T-helper 2 cell treated with Interferon-gamma antibody and Interleukin-4, amounts not matched to agents 5 μg/mL and 100 μg/mL, for 36 hours (primary cell): ENCODE data around the gene ARHGEF35.
"Not testable (repeated sequence)": the region's sequence is repeated elsewhere in the genome, so short reads cannot be mapped to it uniquely, and the experiment has no call there.

Source experiments
- DNase-seq: peaks from one replicate; pipeline ENCODE4 v3.0.0; 2021; ENCODE audit warnings: low spot score
- H3K27ac Mint-ChIP-seq: one replicate; pipeline ENCODE4 v1.8.0; 2021; ENCODE audit warnings: mild to moderate bottlenecking, mixed read lengths
- H3K27me3 Mint-ChIP-seq: one replicate; pipeline ENCODE4 v1.8.0; 2021; ENCODE audit warnings: low read depth, mixed read lengths
- H3K36me3 Mint-ChIP-seq: one replicate; pipeline ENCODE4 v1.8.0; 2021; ENCODE audit warnings: low read depth, mixed read lengths
- H3K4me1 Mint-ChIP-seq: one replicate; pipeline ENCODE4 v1.8.0; 2021; ENCODE audit warnings: low read depth, mixed read lengths
- H3K4me3 Mint-ChIP-seq: one replicate; pipeline ENCODE4 v1.8.0; 2022; ENCODE audit warnings: mild to moderate bottlenecking, moderate library complexity, mixed read lengths
- H3K9me3 Mint-ChIP-seq: one replicate; pipeline ENCODE4 v1.8.0; 2021; ENCODE audit warnings: mixed read lengths

Gene ARHGEF35

DNA sequence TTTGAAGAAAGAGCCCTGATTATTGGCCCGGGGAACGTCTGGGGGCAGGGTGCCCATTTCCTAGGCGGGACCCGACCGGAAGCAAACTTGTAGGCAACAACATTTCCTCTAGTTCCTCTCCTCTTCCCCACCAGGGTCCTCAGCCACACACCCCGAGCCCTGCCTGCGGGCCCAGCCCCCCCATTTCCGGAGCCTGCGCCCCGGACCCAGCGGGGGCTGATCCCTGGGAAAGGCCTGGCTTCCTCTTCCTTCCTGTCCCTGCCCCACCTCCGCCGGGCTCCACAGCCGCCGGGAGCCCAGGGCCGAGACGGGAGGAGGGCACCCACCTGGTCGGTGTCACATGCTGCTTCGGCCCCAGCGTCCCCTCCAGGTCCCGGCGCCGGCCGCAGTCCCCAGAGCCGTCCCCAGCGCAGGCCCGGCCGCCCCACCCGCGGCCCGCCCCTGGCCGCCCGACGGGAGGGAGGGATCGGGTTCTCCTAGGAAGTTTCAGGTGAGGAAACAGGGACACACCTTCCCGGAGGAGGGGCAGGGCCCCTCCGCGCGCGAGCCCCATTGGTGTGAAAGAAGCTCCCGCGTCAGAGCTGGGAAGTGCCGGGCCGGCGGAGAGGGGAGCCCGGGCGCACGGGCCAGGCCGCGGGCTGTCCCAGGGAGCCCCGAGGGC lies at the start of gene ARHGEF35:
ARHGEF35 (minus strand) TSS at position 622 of the 661 bp plus-strand sequence. CDS start 7,450 bp downstream, outside the sequence.
- H3K36me3 Mint-ChIP-seq, H3K9me3 Mint-ChIP-seq, H3K4me1 Mint-ChIP-seq, H3K27me3 Mint-ChIP-seq, DNase-seq: not testable (repeated sequence)
- Mint-ChIP-seq H3K4me3 (peak within 1 kb of the TSS; percentile 71), H3K27ac (peak within 1 kb of the TSS; percentile 36)

DNA sequence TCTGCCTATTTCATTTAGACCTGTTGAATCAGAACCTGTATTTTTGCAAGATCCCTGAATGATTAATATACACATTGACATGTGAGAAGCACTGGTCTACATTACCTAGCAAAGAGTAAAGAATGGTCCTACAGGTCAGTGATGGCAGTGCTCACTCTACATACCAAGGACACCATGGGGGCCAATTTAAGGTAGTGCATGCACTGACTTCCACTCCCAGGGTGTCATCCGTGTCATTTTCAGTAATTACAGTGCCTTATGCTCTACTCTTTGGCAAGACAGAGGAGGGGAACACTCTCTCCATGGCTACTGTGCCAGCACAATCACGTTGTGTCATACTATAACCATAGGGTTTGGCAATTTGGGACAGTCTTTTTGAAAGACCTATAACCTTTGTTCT lies 49.7 kb upstream of the ARHGEF35 start:
- DNase-seq, H3K4me1 Mint-ChIP-seq, H3K9me3 Mint-ChIP-seq, H3K36me3 Mint-ChIP-seq, H3K27me3 Mint-ChIP-seq, H3K27ac Mint-ChIP-seq, H3K4me3 Mint-ChIP-seq: not testable (repeated sequence)

DNA sequence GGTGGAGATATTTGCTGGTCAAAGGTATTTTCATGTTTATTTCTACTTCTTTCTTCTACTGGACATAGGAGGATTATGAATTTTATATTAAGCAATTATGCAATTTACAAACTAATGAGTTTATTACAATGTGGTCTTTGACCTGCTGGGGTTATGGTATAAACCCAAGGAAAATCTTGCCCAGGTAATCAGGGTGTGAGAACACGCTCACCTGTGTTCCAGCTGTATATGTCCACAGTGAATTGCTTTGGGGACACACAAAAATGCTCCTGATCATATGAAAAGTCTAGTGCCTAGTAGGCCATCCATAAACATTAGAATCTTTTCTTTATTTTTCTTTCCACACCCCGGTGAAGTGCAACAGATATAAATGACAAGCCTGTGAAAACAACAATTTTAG lies 43.7 kb upstream of the ARHGEF35 start, which contains the start of gene OR2A42:
OR2A42 (minus strand) TSS at position 241 of the 400 bp plus-strand sequence. CDS start 6,762 bp downstream, outside the sequence.
- not testable (repeated sequence) for H3K4me3 Mint-ChIP-seq, H3K27ac Mint-ChIP-seq, H3K27me3 Mint-ChIP-seq, H3K36me3 Mint-ChIP-seq, H3K4me1 Mint-ChIP-seq, DNase-seq, H3K9me3 Mint-ChIP-seq

DNA sequence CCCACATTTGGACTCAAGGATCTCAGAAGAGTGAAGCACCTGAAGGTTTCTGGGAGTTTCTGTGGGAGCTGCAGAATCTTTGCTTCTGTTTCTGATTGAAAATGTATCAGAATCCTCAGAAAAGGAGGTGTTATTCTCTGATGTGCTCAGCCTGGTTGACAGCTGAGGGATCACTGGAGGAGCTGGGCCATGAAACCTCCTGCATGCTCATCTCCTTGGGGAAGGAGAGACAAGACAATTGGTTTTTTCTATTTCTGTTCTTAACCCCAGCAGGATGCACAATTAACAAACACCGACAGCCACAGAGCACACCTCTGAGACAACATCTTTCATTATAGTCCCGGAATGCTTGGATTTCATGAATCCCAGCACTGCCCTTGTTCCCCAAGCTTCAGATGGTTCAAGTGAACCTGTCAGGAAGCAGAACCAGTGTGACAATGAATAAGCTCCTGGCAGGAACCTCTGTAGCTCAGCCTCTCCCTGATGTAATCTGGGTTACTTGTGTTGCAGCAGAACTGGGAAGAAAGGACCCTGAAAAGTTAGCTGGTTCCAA lies 43.0 kb upstream of the ARHGEF35 start:
- not testable (repeated sequence) for H3K27me3 Mint-ChIP-seq, H3K36me3 Mint-ChIP-seq, DNase-seq, H3K9me3 Mint-ChIP-seq, H3K4me3 Mint-ChIP-seq, H3K4me1 Mint-ChIP-seq, H3K27ac Mint-ChIP-seq

DNA sequence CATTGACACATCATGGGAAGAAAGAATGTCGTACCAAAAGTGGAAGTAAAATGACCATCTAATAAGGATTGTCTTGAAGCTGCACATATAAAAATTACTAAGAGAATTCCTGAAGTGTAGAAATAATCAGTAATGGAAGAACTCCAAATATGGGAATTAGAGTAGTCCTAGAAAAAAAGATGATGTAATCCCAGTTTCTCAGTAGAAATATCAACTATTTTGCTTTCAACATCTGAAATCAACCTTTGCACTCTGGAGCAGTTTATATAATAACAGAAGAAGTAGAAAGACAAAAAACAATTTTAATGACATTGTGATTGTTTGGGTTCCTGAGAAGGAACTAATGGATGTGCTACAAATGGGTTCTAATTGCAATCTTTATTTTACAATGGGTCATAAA lies 37.4 kb upstream of the ARHGEF35 start:
- H3K4me3 Mint-ChIP-seq, DNase-seq, H3K27me3 Mint-ChIP-seq, H3K36me3 Mint-ChIP-seq, H3K4me1 Mint-ChIP-seq, H3K9me3 Mint-ChIP-seq, H3K27ac Mint-ChIP-seq: not testable (repeated sequence)

DNA sequence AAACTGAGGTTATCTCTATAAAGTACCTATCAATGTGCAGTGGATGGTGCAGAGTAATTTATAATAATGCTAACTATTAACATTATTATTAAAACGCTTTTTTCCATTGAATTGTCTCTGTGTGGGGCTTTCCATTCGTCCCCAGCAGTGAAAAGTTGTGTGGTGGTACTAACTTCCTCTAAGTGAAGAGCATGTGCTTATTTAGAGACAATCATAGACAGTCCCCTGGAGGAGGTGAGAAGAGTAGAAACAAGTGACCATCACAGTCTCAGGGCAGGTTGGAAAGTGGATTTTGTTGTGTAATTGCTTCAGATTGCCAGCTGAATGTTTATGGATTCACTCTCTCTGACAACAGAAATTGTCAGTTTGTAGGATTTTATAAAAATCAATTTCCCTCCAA lies 35.4 kb upstream of the ARHGEF35 start:
- not testable (repeated sequence) for H3K9me3 Mint-ChIP-seq, DNase-seq, H3K27ac Mint-ChIP-seq, H3K36me3 Mint-ChIP-seq, H3K4me1 Mint-ChIP-seq, H3K27me3 Mint-ChIP-seq, H3K4me3 Mint-ChIP-seq

DNA sequence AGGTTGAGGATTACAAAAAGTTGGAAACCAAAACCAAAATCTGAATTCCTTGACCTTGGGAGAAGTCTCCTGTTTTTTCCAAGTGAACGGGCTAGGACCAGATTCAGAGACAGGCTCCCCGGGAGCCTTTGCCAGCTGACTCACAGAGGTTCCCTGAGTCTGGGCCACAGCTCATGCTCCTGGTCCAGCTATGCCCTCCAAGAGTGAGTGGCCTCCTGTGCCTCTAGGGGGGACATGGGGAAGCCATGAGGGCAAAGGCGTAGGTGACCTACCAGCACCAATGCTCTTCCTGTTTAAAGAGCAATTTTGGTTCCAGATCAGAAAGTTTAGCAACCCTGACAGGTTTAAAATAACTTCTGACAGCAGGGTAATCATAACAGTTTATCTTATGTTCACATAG lies 33.2 kb upstream of the ARHGEF35 start:
- not testable (repeated sequence) for H3K4me3 Mint-ChIP-seq, H3K27me3 Mint-ChIP-seq, H3K36me3 Mint-ChIP-seq

DNA sequence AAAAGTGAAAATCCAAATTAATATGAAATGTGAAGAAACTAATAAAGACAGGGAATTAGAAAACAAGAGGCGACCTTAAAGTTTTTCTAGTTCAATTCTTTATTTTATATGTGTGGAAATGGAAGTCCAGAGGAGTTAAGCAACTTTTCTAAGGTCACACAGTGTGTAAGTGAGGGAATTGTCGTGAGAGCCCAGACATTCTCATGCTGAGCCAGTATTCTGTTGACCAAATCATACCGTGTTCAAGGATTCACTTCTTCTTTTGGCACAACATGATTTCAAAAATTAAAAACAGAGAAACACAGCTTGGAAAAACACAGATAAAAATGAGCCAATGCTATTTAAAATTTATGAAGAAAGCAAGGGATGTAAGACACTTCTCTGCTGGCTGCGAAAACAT lies 31.2 kb upstream of the ARHGEF35 start:
- H3K27ac Mint-ChIP-seq, H3K4me1 Mint-ChIP-seq, H3K9me3 Mint-ChIP-seq, DNase-seq, H3K4me3 Mint-ChIP-seq, H3K27me3 Mint-ChIP-seq, H3K36me3 Mint-ChIP-seq: not testable (repeated sequence)

More for the DNA sequence above, 33.2 kb upstream of the ARHGEF35 start:
- not testable (repeated sequence) for H3K27ac Mint-ChIP-seq, H3K4me1 Mint-ChIP-seq, H3K9me3 Mint-ChIP-seq, DNase-seq

DNA sequence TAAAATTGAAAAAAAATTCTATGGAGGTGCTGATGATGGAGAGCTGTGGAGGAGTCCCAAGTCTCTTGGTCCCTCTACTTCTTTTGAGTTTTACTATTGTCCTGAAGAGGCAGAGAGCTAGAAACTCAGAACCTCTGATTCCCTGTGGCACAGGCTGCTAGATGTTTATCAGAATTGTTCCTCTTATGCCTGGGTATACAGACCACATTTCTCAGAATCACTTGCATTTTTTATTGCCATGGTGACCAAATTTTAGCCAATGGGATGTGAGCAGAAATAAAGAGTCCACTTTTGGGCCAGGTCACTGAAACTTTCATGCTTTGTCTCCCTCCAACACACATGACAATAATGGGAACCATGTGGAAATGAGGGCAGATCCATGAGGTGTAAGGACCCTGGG lies 28.0 kb upstream of the ARHGEF35 start:
- H3K9me3 Mint-ChIP-seq, DNase-seq, H3K27ac Mint-ChIP-seq, H3K4me3 Mint-ChIP-seq, H3K36me3 Mint-ChIP-seq, H3K4me1 Mint-ChIP-seq, H3K27me3 Mint-ChIP-seq: not testable (repeated sequence)

DNA sequence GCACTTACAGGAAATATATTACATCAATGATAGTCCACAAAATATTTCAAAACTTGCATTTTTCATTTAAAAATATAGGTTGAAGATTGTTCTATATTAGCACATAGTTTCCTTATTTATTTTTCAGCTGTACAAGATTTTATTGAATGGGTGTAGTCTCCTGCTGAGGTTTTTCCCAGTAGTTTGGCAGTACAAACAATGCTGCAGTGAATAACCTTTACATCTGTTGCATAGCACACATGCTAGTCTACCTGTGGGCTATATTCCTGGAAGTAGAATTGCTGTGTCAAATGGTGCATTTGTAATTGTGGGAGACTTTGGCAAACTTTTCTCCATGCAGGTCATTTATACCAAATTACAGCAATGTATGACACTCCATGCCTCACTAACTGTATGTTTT lies 24.9 kb upstream of the ARHGEF35 start:
- not testable (repeated sequence) for H3K36me3 Mint-ChIP-seq, H3K9me3 Mint-ChIP-seq, H3K4me3 Mint-ChIP-seq

DNA sequence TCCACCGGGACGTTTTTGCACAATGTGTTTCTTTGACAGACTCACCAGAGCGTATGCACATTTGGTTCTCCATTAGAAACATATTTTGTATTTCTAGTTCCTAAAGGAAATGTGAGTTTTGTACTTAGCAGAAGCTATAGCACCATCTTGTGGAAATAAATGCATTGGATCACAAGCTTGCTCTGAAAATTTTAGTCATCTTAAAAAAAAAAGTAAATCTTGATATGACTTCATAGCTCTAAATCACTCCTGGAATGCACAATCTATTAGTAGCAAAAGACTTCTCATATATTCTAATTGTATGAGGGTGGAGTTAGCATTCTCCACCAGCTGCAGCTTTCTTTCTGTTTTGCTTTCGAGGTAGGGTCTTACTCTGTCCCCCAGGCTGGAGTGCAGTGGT lies 23.5 kb upstream of the ARHGEF35 start:
- not testable (repeated sequence) for DNase-seq, H3K4me1 Mint-ChIP-seq, H3K27me3 Mint-ChIP-seq, H3K36me3 Mint-ChIP-seq, H3K4me3 Mint-ChIP-seq, H3K27ac Mint-ChIP-seq, H3K9me3 Mint-ChIP-seq

More for the DNA sequence above, 24.9 kb upstream of the ARHGEF35 start:
- not testable (repeated sequence) for H3K27me3 Mint-ChIP-seq, H3K4me1 Mint-ChIP-seq, H3K27ac Mint-ChIP-seq, DNase-seq

DNA sequence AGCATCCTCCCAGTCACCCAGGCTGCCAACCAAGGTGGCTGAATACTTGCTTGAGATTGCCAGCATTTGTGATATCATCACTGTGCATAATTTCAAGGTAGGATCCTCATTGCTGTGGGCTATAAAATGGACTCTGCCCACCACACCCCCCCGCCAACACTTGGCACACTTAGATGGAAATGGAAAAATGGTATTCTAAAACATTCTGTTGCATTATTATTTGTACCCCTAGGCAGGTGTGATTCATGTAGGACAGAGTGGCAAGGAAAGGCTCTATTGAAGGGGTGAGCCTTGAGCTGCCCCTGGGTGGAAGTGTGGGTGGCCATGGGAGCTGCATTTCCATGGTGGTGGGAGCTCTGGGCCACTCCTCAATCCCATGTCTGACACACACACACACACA lies 22.9 kb upstream of the ARHGEF35 start:
- H3K4me1 Mint-ChIP-seq, DNase-seq, H3K27me3 Mint-ChIP-seq, H3K4me3 Mint-ChIP-seq, H3K9me3 Mint-ChIP-seq, H3K27ac Mint-ChIP-seq, H3K36me3 Mint-ChIP-seq: not testable (repeated sequence)

DNA sequence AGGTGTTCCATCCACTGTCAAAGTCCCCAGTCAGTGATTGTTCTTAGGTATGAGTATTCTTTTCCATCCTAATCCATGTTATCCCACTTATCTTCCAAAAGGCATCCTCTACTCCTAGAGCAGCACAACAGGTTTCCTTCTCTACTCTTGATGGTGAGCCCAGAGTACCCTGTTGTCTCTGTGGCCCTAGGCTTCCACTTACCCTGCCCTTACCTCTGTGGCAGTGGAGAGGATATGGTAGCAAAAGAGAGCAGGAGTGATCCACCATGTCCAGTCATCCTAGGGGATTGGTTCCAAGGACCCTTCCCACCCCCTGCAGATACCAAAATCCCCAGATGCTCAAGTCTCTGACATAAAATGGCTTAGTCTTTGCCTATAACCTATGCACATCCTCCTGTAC lies 21.6 kb upstream of the ARHGEF35 start:
- not testable (repeated sequence) for DNase-seq, H3K27me3 Mint-ChIP-seq, H3K9me3 Mint-ChIP-seq, H3K27ac Mint-ChIP-seq, H3K36me3 Mint-ChIP-seq, H3K4me1 Mint-ChIP-seq, H3K4me3 Mint-ChIP-seq

DNA sequence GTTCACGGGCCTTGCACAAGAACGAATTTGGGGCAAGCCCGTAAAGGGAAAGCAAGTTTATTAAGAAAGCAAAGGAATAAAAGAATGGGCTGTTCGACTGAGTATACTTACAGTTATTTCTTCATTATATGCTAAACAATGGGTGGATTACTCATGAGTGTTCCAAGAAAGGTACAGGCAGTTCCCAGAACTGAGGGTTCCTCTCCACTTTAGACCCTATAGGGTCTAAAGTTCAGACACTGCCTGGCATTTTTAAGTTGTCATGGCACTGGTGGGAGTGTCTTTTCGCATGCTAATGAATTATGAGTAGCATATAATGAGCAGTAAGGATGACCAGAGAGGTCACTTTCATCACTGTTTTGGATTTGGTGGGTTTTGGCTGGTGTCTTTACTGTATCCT lies 9.7 kb upstream of the ARHGEF35 start:
- not testable (repeated sequence) for H3K4me3 Mint-ChIP-seq, H3K27me3 Mint-ChIP-seq, H3K4me1 Mint-ChIP-seq, H3K27ac Mint-ChIP-seq, H3K9me3 Mint-ChIP-seq, H3K36me3 Mint-ChIP-seq, DNase-seq

DNA sequence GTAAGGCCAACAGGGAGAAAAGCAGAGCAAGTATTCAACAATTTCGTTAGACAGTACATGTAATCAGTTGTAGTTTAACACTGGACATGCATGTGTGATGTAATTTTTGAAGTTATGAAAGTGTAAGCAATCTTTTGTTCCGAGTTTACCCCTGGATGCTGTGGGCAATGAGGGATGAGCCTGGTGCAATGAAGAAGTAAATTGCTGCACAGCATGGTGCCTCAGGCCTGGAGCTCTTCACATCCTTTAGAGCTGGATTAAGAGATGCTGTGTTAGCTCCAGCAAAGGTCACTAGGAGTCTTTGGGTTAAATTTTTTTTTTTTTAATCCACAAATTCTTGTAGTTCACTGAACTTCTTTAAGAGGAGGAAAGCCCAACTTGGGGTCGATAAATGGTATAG lies 7.5 kb upstream of the ARHGEF35 start:
- not testable (repeated sequence) for H3K4me3 Mint-ChIP-seq, H3K9me3 Mint-ChIP-seq

More for the DNA sequence above, 7.5 kb upstream of the ARHGEF35 start:
- not testable (repeated sequence) for DNase-seq, H3K27me3 Mint-ChIP-seq, H3K27ac Mint-ChIP-seq, H3K36me3 Mint-ChIP-seq, H3K4me1 Mint-ChIP-seq
